ENCODE measurements around the gene FCAR. TPM values are rescaled to one million over a fixed set of nuclear protein-coding genes. Genes with fewer than 3 reads are reported as not detected.
"Not testable (repeated sequence)": the region's sequence is repeated elsewhere in the genome, so short reads cannot be mapped to it uniquely, and the experiment has no call there.

FCAR gene
- total RNA-seq, result not detected in 2 replicates

DNA sequence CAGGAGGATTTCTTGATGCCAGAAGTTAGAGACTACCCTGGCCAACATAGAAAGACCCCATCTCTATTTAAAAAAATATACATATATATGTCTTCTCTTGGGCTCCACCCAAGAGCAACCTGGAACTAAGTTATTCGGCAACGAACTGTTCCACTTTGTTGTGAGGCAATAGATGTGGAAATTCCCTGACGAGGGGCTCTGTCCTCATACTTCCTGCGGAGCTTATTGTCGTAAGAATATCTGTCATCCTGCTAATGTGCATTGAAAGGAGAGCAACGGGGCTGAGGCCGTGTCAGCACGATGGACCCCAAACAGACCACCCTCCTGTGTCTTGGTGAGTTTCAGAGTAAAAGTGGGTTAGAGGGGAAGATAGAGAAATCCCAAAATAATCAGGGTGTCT is at the start of gene FCAR:
FCAR (plus strand) TSS at position 246 of the 400 bp plus-strand sequence; CDS start at position 301, 55 bp downstream.
- no peak for DNase-seq (ENCODE audit: insufficient read length, low spot score, missing footprints)
- TF ChIP-seq, protein P1, sequence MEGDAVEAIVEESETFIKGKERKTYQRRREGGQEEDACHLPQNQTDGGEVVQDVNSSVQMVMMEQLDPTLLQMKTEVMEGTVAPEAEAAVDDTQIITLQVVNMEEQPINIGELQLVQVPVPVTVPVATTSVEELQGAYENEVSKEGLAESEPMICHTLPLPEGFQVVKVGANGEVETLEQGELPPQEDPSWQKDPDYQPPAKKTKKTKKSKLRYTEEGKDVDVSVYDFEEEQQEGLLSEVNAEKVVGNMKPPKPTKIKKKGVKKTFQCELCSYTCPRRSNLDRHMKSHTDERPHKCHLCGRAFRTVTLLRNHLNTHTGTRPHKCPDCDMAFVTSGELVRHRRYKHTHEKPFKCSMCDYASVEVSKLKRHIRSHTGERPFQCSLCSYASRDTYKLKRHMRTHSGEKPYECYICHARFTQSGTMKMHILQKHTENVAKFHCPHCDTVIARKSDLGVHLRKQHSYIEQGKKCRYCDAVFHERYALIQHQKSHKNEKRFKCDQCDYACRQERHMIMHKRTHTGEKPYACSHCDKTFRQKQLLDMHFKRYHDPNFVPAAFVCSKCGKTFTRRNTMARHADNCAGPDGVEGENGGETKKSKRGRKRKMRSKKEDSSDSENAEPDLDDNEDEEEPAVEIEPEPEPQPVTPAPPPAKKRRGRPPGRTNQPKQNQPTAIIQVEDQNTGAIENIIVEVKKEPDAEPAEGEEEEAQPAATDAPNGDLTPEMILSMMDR (IDR thresholded peaks at IDR 0.05; ENCODE audit: extremely low read depth, low read depth, low read length), result no peak
- Histone ChIP-seq H3K79me2 (ENCODE audit: insufficient read depth, low read length) (no peaks in the 10 kb centered on the region), H2AFZ (ENCODE audit: low read length) (no peak within 1 kb of the TSS), H3K4me1 (ENCODE audit: insufficient read depth, low read length) (no peaks in the 10 kb centered on the region), H3K4me2 (ENCODE audit: insufficient read depth, low read length) (no peak within 1 kb of the TSS), H4K20me1 (ENCODE audit: insufficient read depth, low read length) (no peaks in the 10 kb centered on the region), H3K27me3 (ENCODE audit: insufficient read depth, low read length) (no peaks in the 10 kb centered on the region), H3K27ac (ENCODE audit: low read depth, low read length) (no peak within 1 kb of the TSS), H3K36me3 (ENCODE audit: insufficient read depth, low read length) (no peaks in the 10 kb centered on the region), H3K9me3 (ENCODE audit: low read depth, low read length) (no peaks in the 10 kb centered on the region), H3K4me3 (ENCODE audit: insufficient read depth, low read length) (no peak within 1 kb of the TSS)

DNA sequence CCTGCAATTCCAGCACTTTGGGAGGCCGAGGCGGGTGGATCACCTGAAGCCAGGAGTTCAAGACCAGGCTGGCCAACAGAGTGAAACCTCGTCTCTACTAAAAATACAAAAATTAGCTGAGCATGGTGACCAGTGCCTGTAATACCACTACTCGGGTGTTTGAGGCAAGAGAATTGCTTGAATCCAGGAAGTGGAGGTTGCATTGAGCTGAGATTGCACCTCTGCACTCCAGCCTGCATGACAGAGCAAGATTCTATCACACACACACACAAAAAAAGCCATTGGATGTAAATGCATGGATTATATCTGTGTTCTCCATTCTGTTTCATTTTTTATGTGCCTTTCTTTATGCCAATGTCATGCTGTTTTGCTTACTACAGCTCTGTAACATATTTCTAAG is 49.6 kb upstream of the FCAR start:
- not testable (repeated sequence) for H3K36me3 ChIP-seq (ENCODE audit: insufficient read depth, low read length); H3K4me2 ChIP-seq (ENCODE audit: insufficient read depth, low read length); H3K27me3 ChIP-seq (ENCODE audit: insufficient read depth, low read length); H3K4me3 ChIP-seq (ENCODE audit: insufficient read depth, low read length); H3K27ac ChIP-seq (ENCODE audit: low read depth, low read length); DNase-seq (ENCODE audit: insufficient read length, low spot score, missing footprints); H3K4me1 ChIP-seq (ENCODE audit: insufficient read depth, low read length); H4K20me1 ChIP-seq (ENCODE audit: insufficient read depth, low read length); H2AFZ ChIP-seq (ENCODE audit: low read length); H3K79me2 ChIP-seq (ENCODE audit: insufficient read depth, low read length); H3K9me3 ChIP-seq (ENCODE audit: low read depth, low read length)

DNA sequence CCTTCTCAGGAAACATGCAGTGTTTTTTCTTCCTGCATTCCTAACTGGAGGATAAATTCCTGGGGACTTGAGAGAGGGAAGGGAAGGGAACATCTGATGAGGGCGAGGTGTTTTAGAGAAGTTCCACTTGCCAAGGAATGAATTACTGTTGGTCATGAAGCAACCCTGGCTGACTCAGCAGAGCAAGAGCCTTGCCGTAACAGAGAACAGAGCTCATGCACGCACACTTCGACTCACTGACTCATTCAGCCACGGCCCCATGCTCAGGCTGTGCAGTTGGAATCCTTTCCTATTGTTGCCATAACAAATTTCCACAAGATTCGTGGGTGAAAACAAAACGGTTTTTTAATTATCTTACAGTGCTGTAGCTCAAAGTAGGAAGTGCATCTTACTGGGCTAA is 48.7 kb upstream of the FCAR start:
- H3K36me3 ChIP-seq (ENCODE audit: insufficient read depth, low read length); H4K20me1 ChIP-seq (ENCODE audit: insufficient read depth, low read length); H3K27ac ChIP-seq (ENCODE audit: low read depth, low read length); H3K27me3 ChIP-seq (ENCODE audit: insufficient read depth, low read length); DNase-seq (ENCODE audit: insufficient read length, low spot score, missing footprints); H3K4me2 ChIP-seq (ENCODE audit: insufficient read depth, low read length); H3K4me1 ChIP-seq (ENCODE audit: insufficient read depth, low read length); H3K79me2 ChIP-seq (ENCODE audit: insufficient read depth, low read length); H3K9me3 ChIP-seq (ENCODE audit: low read depth, low read length); H2AFZ ChIP-seq (ENCODE audit: low read length); H3K4me3 ChIP-seq (ENCODE audit: insufficient read depth, low read length): not testable (repeated sequence)

DNA sequence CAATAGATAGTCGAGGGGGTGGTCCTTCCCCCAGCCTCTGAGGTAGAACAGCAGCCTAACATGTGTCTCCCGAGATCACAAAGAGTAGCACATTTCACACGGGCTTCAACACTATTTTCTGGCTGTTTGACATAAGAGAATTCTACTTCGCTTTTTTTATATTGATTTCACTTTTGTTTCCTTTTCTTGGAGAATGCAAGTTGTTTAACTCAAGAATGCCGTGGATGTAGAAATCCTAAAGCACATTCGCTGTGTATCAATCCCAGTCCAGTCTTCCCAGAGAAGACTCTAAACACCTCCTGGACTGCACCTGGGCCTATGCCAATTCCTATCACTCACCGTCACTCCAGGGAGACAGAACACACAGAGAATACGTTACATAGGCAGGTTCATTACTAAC is 46.0 kb upstream of the FCAR start:
- not testable (repeated sequence) for DNase-seq (ENCODE audit: insufficient read length, low spot score, missing footprints); H4K20me1 ChIP-seq (ENCODE audit: insufficient read depth, low read length); H3K79me2 ChIP-seq (ENCODE audit: insufficient read depth, low read length); H3K27me3 ChIP-seq (ENCODE audit: insufficient read depth, low read length); H3K4me3 ChIP-seq (ENCODE audit: insufficient read depth, low read length); H3K27ac ChIP-seq (ENCODE audit: low read depth, low read length); H3K4me1 ChIP-seq (ENCODE audit: insufficient read depth, low read length); H2AFZ ChIP-seq (ENCODE audit: low read length); H3K9me3 ChIP-seq (ENCODE audit: low read depth, low read length); H3K4me2 ChIP-seq (ENCODE audit: insufficient read depth, low read length); H3K36me3 ChIP-seq (ENCODE audit: insufficient read depth, low read length)

DNA sequence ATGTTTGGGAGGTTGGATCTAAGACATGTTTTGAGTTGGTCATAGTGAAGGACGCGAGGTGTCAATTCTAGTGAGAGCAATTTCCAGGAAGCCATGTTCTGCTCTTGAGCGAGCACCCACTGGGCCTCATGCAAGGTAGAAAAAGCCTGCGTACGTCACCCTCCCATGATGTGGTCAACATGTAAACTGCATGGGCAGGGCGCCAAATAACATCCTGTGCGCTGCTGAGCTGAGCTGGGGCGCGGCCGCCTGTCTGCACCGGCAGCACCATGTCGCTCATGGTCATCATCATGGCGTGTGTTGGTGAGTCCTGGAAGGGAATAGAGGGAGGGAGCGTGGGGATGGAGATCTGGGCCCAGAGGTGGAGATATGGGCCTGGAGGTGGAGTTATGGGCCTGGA is 41.5 kb upstream of the FCAR start, which contains the start of gene KIR2DS4:
KIR2DS4 (plus strand) TSS at position 181 of the 400 bp plus-strand sequence.
- H3K4me3 ChIP-seq (ENCODE audit: insufficient read depth, low read length); H2AFZ ChIP-seq (ENCODE audit: low read length); H3K79me2 ChIP-seq (ENCODE audit: insufficient read depth, low read length); H3K4me2 ChIP-seq (ENCODE audit: insufficient read depth, low read length); DNase-seq (ENCODE audit: insufficient read length, low spot score, missing footprints); H4K20me1 ChIP-seq (ENCODE audit: insufficient read depth, low read length); H3K4me1 ChIP-seq (ENCODE audit: insufficient read depth, low read length); H3K27me3 ChIP-seq (ENCODE audit: insufficient read depth, low read length); H3K9me3 ChIP-seq (ENCODE audit: low read depth, low read length); H3K27ac ChIP-seq (ENCODE audit: low read depth, low read length); H3K36me3 ChIP-seq (ENCODE audit: insufficient read depth, low read length): not testable (repeated sequence)

DNA sequence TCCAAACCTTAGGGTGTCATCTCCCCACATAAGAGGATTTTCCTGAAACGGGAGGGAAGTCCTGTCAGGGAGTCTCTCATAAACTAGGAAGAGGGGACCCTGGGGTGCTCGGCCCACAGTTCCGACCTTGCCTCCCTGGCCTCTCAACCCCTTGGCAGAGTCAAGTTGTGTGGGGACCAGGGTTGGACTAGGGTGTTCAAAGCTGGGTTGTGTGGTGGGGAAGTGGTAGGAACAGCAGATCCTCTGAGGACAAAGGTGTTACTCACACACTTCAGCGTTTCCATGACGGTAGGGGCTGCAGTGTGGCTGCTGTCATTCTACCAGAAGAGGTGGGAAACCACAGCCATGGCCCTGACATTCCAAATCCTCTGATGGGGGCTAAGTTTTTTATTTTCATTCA is 38.9 kb upstream of the FCAR start:
- H3K27me3 ChIP-seq (ENCODE audit: insufficient read depth, low read length); H2AFZ ChIP-seq (ENCODE audit: low read length); H3K9me3 ChIP-seq (ENCODE audit: low read depth, low read length); H3K4me1 ChIP-seq (ENCODE audit: insufficient read depth, low read length); H3K4me2 ChIP-seq (ENCODE audit: insufficient read depth, low read length); H3K36me3 ChIP-seq (ENCODE audit: insufficient read depth, low read length); H3K79me2 ChIP-seq (ENCODE audit: insufficient read depth, low read length); H4K20me1 ChIP-seq (ENCODE audit: insufficient read depth, low read length); H3K27ac ChIP-seq (ENCODE audit: low read depth, low read length); H3K4me3 ChIP-seq (ENCODE audit: insufficient read depth, low read length); DNase-seq (ENCODE audit: insufficient read length, low spot score, missing footprints): not testable (repeated sequence)

DNA sequence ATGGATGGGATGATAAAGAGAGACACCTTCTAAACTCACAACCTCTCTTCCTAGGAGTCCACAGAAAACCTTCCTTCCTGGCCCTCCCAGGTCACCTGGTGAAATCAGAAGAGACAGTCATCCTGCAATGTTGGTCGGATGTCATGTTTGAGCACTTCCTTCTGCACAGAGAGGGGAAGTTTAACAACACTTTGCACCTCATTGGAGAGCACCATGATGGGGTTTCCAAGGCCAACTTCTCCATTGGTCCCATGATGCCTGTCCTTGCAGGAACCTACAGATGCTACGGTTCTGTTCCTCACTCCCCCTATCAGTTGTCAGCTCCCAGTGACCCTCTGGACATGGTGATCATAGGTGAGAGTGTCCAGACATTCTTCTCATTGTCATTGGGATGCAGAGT is 36.5 kb upstream of the FCAR start:
- H3K36me3 ChIP-seq (ENCODE audit: insufficient read depth, low read length); H3K4me1 ChIP-seq (ENCODE audit: insufficient read depth, low read length); H4K20me1 ChIP-seq (ENCODE audit: insufficient read depth, low read length); DNase-seq (ENCODE audit: insufficient read length, low spot score, missing footprints); H3K27me3 ChIP-seq (ENCODE audit: insufficient read depth, low read length); H3K4me2 ChIP-seq (ENCODE audit: insufficient read depth, low read length); H3K27ac ChIP-seq (ENCODE audit: low read depth, low read length); H3K79me2 ChIP-seq (ENCODE audit: insufficient read depth, low read length); H2AFZ ChIP-seq (ENCODE audit: low read length); H3K4me3 ChIP-seq (ENCODE audit: insufficient read depth, low read length); H3K9me3 ChIP-seq (ENCODE audit: low read depth, low read length): not testable (repeated sequence)

DNA sequence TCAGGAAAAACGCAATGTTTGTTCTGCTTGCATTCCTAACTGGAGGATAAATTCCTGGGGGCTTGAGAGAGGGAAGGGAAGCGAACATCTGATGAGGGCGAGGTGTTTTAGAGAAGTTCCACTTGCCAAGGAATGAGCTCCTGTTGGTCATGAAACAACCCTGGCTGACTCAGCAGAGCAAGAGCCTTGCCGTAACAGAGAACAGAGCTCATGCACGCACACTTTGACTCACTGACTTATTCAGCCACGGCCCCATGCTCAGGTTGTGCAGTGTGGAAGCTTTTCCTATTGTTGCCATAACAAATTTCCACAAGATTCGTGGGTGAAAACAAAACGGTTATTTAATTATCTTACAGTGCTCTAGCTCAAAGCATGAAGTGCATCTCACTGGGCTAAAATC is 30.9 kb upstream of the FCAR start:
- H3K27me3 ChIP-seq (ENCODE audit: insufficient read depth, low read length); H3K4me3 ChIP-seq (ENCODE audit: insufficient read depth, low read length); H2AFZ ChIP-seq (ENCODE audit: low read length); H3K9me3 ChIP-seq (ENCODE audit: low read depth, low read length); H3K4me2 ChIP-seq (ENCODE audit: insufficient read depth, low read length); H3K4me1 ChIP-seq (ENCODE audit: insufficient read depth, low read length); H4K20me1 ChIP-seq (ENCODE audit: insufficient read depth, low read length); H3K79me2 ChIP-seq (ENCODE audit: insufficient read depth, low read length); DNase-seq (ENCODE audit: insufficient read length, low spot score, missing footprints); H3K36me3 ChIP-seq (ENCODE audit: insufficient read depth, low read length); H3K27ac ChIP-seq (ENCODE audit: low read depth, low read length): not testable (repeated sequence)
